HG02763 (cell line): Measurements from ENCODE around the gene TBC1D3B.
"Not testable (repeated sequence)": the region's sequence is repeated elsewhere in the genome, so short reads cannot be mapped to it uniquely, and the experiment has no call there.

Experiments
- ATAC-seq: cut with Tn5 transposase; IDR thresholded peaks from one replicate; pipeline ENCODE4 v1.9.1; 2021; ENCODE audit warnings: mild to moderate bottlenecking, moderate library complexity; ENCODE audit not compliant: unreplicated experiment

TBC1D3B gene

DNA sequence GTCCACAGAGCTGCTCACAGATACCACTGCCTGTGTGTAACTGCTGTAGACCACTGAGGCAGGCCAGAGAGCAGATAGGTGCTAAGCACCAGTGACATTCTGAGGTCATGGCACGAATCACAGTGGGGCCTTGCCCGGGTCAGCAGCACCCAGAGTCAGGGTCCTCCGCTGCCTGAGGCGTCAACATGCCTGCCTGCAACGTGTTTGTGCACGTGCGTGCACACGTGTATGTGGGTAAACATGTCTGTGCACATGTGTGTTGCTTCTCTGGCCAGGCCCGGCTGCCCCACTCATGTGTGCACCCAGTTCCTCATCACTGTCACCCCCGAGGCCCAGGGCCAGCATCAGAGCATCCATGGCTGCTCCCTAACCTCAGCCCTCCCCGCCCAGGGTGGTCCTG, at the start of gene TBC1D3B:
Gene TBC1D3B (minus strand): TSS at position 101 of the 400 bp plus-strand sequence. CDS start 1,586 bp downstream, outside the sequence.
- not testable (repeated sequence) for ATAC-seq

DNA sequence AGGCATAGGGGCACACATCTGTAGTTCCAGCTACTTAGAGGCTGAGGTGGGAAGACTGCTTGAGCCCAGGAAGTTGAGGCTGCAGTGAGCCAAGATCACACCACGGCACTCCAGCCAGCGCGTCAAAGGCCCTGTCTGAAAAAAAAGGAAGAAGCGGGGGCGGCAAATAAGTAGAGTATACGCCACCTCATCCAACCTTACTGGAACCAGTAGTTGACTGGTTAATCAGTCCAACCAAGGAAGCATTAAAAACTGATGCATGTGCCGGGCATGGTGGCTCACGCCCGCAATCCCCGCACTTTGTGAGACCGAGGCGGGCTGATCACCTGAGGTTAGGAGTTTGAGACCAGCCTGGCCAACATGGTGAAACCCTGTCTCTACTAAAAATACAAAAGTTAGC, 46.5 kb upstream of the TBC1D3B start:
- ATAC-seq = not testable (repeated sequence)

DNA sequence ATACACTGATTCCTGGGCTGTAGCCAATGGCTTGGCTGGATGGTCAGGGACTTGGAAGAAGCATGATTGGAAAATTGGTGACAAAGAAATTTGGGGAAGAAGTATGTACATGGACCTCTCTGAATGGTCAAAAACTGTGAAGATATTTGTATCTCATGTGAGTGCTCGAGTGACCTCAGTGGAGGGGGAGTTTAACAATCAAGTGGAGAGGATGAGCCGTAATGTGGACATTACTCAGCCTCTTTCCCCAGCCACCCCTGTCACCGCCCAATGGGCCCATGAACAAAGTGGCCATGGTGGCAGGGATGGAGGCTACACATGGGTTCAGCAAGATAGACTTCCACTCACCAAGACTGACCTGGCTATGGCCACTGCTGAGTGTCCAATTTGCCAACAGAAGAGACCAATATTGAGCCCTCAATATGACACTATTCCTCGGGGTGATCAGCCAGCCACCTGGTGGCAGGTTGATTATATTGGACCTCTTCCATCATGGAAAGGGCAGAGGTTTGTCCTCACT, 45.2 kb upstream of the TBC1D3B start:
- ATAC-seq = not testable (repeated sequence)

DNA sequence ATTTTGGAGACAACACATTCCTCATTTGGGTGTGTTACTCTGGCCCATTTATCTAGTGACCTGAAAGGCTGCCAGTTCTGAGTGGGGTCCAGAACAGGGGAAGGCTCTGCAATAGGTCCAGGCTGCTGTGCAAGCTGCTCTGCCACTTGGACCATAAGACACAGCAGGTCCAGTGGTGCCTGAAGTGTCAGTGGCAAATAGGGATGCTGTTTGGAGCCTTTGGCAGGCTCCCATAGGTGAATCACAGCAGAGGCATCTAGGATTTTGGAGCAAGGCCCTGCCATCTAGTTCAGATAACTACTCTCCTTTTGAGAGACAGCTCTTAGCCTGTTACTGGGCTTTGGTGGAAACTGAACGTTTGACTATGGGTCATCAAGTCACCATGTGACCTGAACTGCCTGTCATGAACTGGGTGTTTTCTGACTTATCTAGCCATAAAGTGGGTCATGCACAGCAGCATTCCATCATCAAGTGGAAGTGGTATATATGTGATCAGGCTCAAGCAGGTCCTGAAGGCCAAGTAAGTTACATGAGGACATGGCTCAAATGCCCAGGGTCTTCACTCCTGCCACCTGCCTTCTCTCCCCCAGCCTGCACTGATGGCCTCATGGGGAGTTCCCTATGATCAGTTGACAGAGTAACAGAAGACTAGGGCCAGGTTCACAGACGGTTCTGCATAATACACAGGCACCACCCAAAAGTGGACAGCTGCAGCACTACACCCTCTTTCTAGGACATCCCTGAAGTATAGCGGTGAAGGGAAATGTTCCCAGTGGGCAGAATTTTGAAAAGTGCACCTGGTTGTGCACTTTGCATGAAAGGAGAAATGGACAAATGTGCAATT, 44.5 kb upstream of the TBC1D3B start:
- ATAC-seq = not testable (repeated sequence)

DNA sequence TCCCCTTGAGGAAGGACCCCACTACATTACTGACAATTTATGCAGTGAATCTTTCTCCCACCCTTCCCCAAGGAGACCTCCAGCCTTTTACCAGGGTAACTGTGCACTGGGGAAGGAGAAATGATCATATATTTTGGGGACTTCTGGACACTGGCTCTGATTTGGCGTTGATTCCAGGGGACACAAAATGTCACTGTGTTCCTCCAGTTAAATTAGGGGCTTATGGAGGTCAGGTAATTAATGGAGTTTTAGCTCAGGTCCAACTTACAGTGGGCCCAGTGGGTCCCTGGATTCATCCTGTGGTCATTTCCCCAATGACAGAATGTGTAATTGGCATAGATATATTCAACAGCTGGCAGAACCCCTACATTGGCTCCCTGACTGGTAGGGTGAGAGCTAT, 43.1 kb upstream of the TBC1D3B start:
- ATAC-seq = not testable (repeated sequence)

DNA sequence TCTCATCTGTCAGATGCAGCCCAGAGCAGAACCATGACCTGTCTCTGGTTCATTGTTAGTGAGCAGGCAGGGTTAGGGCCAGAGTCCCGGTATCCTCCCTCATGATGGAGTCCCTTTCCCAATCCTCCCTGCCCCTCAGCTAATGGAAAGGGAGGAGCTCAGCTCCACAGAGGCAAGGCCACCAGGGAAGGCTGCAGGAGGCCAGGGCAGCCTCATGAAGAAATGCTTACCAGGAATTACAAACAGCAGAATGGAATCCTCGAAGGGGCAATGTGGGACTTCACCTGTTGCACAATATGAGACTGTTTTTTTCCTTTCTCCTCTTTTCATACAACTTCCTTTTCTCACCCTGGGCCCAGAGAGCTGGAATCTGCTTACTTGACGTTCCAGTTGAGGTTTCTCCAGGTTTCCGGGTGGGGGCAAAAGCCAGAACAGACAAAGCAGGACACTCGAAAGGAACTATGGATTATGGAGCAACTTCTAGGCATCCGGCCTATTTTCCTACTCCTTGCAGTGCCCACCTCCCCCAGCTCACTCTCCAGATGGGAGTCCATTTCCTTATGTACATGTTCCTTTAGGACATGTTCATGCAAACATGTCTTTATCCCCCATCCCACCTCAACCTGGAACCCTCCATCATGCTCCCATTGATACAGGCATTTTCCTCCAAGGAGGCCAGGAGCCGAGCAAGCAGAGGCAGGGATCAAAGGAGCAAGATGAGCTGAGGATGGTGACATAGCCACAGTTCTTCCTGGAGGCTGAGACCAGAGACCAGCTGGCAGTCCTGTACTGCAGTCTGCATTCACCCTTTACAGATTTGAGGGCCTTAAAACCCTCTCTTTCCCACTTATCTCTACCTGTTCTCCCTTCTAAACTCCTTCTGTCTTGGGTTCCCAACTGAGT, 39.2 kb upstream of the TBC1D3B start:
- ATAC-seq = not testable (repeated sequence)

DNA sequence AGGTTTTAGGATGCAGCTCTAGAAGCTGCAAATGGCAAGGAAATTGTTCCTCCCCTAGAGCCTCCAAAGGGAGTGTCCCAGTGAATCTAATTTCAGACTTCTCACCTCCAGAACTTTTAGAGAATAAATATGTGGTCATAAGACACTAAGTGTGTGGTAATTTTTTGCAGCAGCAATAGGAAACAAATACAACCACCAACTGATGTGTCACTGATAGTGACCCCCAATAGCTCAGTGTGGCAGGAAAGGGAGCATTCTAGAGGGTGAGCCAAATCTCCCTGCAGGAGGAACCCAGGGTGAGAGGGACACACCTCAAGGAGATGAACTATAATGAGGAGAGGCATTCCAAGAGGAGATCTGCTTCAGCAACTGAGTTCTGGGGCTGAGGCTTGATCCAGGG, 38.5 kb upstream of the TBC1D3B start:
- ATAC-seq = no peak

DNA sequence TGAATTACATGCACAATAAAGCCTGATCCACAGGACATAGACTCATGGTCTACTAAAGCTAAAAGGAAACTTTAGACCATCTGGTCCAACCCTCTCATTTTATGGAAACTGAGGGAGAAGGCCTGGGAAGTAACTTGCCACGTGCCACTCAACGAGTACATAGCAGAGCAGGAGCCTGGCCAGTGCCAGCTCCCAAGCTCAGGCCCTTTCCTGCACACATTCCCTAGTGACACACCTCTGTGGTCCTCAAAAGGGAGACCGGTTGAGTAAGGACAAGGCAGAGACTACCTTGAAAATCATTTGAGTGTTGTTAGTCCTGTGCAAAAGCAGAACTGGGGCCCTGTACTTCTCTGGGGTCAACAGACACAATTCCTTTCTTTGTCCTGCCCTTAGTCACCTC, 37.3 kb upstream of the TBC1D3B start:
- ATAC-seq = no peak

DNA sequence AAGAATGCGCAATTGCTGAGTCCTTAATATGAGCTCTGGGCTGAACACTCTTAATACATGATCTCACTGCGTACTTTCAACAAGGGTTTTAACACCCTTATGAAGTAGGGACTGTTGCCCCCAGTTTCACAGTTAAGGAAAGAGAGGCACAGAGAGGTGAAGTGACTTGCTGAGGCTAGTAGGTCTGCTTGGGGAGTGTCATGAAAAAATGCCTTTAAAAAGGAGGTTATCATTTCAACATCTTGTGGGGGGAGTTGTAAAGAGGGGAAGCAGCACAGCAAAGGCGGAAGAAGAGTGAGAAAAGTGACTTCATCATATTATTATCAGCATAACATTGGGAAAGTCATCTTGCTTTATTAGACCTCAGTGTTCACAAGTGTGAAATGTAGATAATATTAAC, 36.5 kb upstream of the TBC1D3B start:
- ATAC-seq = no peak

DNA sequence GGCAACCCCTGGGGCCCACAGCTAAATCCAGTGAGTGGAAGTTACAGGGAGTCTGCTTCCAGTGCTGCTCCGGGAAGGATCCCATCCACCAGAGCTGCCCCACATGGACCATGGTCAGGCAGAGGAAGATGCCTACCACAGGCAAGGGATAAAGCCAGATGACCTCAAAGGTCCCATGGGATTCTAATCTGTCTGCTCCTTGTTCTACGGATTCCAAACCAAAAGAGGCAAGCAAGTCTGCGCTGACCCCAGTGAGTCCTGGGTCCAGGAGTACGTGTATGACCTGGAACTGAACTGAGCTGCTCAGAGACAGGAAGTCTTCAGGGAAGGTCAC, 35.8 kb upstream of the TBC1D3B start:
- no peak for ATAC-seq

DNA sequence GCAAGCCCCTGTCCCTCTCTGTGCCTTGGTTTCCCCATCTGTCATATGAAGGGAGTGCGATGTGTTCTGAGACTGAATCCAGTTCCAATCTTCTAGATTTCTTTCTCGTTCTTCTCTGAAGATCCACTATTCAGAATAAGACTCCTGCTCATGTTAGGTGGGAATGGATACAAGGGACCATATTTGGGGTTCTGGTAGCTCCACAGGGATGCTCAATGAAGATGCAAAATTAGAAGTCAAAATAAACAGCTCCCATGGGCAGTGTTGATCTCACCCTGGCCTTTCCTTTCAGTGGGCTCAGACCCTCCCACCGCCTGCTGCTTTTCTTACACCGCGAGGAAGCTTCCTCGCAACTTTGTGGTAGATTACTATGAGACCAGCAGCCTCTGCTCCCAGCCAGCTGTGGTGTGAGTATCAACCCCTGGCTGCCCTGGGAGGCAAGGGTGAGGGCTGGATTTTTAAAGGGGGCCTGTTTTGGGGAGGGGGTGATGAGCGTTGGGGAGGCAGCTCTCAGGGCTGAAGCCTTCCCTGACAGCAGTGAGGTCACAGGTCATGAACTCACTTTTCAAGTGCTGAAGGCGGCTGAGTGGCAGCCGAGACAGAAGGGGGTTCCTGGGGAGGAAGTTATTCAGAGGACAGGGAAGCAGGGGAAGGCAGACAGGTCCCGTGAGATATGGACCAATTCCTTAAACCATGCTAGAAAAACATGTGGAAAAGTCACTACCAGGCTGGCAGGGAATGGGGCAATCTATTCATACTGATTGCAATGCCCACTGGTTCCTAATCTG, 35.2 kb upstream of the TBC1D3B start:
- not testable (repeated sequence) for ATAC-seq

DNA sequence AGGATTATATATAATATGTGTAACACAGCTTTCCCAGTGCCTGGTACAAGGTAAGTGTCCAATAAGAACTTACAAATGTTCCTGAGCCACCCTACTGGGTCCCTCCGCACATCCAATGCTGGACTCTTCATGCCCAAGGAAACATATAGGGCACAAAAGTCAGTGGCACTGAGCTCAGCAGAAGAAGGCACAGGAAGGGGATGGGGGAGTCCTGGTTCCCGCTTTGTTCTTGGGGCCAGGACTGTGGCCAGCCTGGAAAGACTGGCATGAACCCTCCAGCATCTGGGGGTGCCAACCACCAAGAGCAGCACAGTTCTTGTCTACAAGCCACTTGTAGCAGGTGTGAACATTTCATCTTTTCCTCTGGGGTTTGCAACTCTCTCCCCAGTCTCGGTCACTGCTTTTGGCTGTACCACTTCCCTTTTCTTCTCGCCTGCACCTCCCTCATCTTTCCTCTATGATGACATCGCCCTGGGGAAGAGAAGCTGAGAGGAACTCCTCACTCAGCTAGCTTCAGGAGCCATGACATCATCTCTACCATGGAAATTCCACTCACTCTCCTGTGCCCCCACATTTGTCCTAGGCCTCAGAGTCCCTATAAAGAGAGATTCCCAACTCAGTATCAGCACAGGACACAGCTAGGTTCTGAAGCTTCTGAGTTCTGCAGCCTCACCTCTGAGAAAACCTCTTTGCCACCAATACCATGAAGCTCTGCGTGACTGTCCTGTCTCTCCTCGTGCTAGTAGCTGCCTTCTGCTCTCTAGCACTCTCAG, 34.2 kb upstream of the TBC1D3B start, which contains the start of gene CCL4L2:
Gene CCL4L2 (plus strand): TSS at position 625 of the 773 bp plus-strand sequence.
- ATAC-seq = peak; percentile 56

DNA sequence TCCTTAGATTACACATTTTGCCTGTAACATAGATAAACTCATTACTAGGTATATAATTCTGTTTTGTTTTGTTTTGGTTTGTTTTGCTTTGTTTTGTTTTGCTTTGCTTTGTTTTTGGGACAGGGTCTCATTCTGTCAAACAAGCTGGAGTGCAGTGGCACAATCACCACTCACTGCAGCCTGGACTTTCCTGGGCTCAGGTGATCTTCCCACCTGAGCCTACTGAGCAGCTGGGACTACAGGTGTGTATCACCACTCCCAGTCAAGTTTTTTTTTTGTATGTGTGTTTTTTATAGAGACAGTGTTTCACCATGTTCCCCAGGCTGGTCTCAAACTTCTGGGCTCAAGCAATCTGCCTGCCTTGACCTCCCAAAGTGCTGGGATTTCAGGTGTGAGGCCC, 33.1 kb upstream of the TBC1D3B start:
- no peak for ATAC-seq

DNA sequence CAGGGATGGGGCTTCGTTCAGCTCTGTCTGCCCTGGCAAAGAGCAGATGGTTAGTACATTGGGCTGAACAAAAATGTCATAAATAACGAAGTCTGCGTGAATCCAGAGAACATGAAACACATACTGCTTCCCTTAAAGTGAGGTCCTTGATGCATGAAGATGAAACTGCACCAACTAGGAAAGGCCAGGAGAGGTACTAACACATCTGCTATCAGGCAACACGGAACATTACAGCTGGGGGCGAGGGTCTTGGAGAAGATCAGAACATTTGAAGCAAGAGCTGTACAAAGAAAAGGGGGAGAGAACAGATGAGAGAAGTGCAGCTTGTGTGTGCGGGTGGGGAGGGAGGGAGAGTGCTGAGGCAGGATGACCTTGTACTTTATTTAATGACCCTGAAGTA, 30.9 kb upstream of the TBC1D3B start:
- ATAC-seq = not testable (repeated sequence)

DNA sequence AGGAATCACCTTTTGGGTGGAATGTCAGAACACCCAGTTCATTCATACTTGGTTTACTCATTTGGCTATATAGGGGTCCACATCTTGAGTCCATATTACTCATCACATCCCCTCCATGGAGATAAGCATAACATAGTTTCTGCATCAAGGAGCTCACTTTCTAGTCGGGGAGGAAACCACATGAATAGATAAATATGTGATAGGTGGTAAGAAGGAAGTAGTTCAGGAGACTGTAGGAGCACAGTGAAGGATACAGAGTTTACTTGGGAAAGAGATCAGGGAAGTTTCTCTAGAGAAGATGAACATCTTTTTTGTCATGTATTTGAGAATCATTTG, 30.0 kb upstream of the TBC1D3B start:
- not testable (repeated sequence) for ATAC-seq

DNA sequence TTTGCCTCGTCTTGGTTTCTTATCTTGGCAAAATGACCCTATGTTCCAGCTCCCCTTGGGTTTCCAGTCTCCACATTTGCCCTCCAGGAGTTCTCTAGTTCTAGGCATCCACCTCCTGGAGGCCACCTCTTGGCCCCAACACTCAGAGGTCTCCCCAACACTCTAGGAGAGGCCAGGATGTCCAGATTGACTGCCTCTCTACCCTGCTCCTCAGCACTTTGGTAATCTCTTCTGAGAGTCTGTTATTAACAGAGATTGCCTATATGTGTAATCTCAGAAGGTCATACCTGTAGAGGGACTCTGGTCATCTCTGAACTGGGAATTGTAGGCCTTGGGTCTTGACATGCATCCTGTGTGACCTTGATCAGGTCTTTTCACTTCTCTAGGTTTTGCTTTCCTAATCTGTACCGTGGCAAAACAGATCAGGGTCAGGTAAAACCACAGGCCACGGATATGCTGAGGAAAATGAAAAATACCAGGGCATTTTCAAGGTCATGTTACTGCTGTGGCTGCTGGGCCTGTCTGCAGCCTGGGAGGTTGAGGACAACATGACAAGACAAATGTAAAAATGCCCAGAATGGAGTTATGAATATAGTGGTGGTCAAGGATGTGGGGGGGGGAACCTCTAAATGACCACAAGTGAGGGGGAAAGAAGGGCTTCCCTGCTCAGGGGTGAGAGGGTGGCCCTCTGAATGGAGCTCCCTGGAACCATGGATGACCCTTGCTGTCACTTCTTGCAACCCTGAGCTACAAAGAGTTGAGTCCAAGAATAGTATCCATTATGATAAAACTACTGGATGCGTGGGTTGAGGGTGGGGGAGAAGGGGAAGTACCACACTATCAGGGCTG, 29.4 kb upstream of the TBC1D3B start:
- no peak for ATAC-seq

DNA sequence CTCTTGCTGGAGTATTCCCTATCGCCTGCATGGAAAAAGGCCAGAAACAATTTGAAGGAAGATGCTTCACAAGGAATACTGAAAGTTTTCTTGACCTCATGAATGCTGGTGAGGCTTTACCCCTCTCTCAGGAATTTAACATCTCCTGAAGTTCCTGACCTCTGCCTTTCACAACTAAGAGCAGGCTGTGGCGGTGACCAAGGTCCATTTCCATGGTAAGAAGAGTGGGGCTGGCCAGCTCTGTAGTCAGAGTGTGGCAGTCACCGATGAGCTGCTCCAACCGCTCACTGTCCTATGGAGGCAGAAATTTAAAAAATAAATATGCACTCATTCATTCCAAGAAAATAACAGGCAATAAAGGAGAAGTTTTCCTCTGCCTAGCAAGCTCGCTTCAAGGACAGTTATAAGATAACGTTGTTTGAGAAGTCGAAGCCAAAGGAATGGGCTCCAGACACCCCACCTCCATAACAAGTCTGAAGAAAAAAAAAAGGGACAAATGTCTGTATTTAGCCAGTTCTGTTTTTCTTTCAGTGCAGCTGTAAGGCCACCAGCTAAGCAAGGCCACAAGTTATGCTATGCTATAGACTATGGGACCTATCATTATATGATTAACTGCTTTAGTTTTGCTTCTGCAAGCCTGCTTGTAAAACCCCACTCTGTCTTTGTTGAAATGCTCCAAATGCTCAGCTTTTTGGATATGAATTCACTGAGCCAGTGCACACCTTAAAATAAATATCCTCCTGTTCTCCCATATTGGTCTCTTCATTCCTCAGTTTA, 28.5 kb upstream of the TBC1D3B start:
- ATAC-seq = no peak

DNA sequence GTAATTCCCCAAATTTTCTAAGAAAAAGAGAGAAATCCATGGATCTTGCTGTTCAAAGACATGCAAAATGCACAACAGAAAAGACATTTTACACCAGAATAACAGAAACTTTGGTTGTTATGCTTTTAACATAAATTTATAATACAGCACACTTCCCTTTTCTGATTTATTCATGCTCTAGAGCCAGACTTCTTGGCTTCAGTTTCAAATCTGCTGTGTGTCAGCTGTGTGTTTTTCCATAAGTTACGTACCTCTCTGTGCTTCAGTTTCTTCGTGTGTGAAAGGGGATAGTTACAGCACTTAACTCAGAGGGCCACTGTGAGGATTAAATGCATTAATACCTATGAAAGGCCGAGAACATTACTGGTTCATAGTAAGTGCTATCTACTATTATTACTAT, 26.9 kb upstream of the TBC1D3B start:
- ATAC-seq = no peak
